Fibroblast of peridontal ligament (primary cell): ENCODE data around the gene CIAO1.

Source experiments
- DNase-seq: peaks from one replicate; pipeline ENCODE4 v3.0.0-alpha.2; 2010; ENCODE audit errors: extremely low read depth

Gene CIAO1

GRCh38 chr2:96274355-96275056, 8.5 kb downstream of the CIAO1 start:
- DNase-seq = no peak

DNA sequence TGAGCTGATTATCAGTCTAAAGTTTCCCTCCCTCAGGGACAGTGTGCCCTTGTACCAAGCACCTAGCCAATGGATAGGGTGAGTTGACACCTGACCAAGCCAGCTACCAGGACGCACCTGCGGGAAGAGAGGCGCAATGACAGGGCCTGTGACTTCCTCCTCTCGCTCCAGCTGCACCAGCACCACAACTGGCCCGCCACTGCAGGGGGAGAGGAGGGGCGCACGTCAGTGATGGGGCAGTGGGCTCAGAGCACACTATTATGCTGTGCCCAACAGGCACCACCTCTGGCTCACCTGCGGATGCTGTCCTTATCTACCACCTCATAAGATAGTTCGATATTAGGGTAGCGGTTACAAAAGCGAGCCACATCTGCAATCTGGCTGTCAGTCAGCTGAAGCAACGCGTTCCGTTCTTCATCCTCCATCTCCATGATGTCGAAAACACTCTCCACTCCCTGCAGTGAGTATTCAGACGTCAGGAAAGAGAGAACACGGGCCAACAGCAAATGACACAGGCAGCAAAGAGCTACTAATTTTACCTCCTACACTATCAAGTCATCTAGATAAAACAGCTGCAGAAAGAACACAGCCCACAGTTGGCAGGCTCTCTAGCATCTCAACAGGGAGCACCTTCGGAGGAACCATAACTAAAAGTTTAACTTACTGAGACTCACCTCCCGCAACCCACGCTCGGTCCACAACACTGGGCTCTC, 10.9 kb downstream of the CIAO1 start:
- no peak for DNase-seq

GRCh38 chr2:96287273-96287856, 21.3 kb downstream of the CIAO1 start:
- no peak for DNase-seq

GRCh38 chr2:96291751-96292150, 25.7 kb downstream of the CIAO1 start:
- DNase-seq = no peak

- DNase-seq = peak; percentile 7
Observed at GRCh38 chr2:96294271-96294670, 28.2 kb downstream of the CIAO1 start.

DNA sequence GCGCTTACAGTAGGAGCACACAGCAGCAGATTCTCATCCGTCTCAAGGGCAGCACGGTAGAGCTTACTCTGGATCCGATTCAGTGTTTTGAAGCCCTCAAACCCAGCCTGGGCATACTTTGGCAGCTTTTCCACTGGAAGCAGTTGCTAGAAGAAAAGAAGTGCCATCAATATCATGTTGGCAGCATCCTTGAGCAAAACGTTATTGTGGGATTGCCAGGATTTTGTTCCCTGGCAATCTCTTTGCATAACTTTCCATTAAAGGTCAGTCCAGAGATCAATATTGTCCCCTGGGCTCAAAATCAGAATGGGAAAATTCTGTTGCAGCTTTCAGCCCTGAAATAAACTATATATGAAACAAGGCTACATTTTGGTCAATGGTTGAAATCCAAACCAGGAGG, 30.9 kb downstream of the CIAO1 start:
- DNase-seq = no peak

DNA sequence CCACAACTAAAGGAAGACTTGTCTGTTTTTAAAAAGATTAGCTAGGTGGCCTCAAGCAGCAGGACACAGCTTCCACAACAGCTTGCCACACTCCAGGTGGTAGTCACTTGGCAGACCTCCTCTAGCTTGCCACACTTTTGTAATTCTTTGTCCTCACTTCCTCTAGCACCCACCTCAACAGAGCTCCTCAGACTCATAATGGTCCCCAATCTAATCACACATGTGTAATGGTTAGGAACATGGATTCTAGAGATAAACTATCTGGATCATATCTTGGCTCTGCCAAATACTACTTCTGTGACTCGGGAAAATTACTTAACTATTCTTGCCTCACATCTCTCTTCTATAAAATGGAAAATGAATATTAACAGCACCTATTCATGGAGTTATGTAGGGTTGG, 35.8 kb downstream of the CIAO1 start:
- DNase-seq = no peak

- DNase-seq = no peak
Observed at GRCh38 chr2:96304606-96305005, 38.6 kb downstream of the CIAO1 start.

DNA sequence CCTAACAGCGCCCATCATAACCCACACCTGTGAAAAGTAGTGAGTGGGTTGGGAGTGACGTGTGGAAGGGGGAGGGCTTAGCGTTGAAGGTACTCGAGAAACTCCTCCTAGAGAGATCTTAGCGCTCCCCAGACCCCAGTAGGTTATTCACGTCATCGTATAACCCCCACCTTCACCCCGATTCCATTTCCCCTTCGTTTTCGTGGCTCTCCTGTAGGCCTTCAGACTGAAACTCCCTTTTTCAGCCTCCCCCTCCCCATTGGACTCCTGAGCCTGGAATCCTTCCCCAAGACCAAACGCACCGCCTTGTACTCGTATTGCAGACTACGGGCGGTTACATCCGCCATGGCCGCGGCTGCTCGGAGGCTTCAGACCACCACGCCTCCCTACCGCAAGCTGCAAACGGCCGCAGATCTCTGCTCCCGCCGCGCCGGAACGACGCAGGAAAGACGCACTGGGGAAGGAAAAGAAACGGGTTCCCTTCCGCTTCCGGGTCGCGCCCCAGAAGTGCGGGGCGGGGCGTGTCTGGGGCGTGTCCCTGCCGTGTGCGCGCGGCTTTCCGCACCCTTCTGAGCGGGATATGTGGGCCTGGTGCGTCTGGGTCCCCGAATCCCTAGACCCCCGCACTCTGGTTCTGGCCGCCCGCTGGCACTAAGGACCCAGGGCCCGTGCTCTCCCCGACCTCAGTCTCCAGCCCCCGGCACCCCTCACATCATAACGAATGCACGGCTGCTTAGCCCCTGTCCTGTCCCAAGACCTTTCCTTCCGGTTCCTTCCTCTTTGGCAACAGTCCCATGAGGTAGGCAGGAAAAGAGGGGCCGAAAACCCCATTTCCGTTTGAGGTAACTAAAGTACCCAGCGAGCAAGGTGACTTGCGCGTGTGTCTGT, 39.3 kb downstream of the CIAO1 start, which contains the start of gene SNRNP200:
SNRNP200 (minus strand) TSS at position 456 of the 888 bp plus-strand sequence; CDS start at position 347, 109 bp downstream.
- DNase-seq = peak; percentile 70

- no peak for DNase-seq
Observed at GRCh38 chr2:96305979-96306308, 39.9 kb downstream of the CIAO1 start.

DNA sequence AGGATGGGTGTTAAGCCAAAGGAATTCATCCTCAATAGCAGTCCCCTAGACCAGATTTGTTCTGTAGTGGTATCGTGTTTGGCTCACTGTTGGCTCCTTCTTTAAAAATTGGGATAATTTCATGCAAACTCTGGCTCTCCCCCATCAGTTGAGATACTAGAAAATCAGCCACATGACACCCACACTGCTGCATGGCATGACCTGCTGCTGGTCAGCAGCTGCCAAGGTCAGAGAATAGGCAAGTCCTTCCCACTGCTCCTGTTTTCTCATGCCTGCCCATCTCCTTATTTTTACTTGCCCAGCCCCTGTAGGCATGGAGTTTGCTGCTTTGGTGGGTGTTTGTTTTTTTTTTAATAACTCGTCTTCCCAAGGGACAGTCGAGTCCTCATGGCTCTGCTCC, 40.3 kb downstream of the CIAO1 start:
- no peak for DNase-seq

GRCh38 chr2:96308248-96308647, 42.2 kb downstream of the CIAO1 start:
- no peak for DNase-seq

GRCh38 chr2:96315005-96315399, 49.0 kb downstream of the CIAO1 start:
- DNase-seq = no peak

DNA sequence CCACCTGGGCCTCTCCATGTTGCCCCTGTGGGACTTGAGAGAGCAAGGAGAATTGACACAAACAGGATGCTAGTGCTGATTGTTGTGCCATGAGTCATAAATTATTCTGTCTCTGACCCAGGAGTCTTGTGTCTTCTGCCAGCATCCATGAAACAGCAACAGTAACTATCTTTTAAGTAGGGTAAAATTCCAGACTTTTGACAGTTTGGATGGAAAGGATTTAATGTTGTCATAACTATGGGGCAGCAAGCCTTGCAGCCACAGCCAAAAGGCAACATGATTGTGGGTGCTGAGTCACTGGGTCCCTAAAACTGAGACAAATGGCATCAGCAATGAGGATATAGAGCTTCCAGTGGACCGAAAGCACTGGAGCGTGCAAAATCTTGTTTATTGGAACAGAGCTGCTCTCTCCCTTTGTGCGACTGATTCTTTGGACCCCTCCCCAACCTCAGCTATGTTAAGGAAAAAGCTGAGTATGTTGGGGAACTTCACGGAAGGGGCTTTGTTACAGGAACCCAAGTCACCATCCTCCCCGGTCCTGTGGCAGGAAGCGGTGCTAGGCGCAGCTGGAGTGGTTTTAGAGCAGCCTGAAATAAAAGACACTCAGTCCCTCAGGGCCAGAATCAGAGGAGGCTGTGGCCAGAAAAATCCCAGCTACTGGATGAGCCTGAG, 49.5 kb downstream of the CIAO1 start:
- DNase-seq = peak; percentile 70

DNA sequence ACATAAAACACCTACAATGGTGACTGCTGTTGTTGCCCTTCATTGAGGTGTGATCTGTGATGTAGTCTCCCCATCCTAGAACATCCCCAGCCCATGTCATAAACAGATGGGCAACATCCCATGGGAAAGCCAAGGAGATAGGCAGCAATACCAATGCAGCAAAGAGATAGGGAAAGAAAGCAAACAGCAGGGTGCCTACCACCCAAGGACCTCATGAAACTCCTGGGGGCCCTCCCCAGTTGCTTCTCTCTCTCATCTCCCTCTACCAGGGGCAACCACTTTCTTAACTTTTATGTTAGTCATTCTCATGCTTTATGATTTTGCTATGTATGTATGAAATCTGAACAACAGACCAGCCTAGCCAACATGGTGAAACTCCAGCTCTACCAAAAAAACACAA, 51.0 kb downstream of the CIAO1 start:
- no peak for DNase-seq

- DNase-seq = no peak
Observed at GRCh38 chr2:96317584-96317997, 51.6 kb downstream of the CIAO1 start.

DNA sequence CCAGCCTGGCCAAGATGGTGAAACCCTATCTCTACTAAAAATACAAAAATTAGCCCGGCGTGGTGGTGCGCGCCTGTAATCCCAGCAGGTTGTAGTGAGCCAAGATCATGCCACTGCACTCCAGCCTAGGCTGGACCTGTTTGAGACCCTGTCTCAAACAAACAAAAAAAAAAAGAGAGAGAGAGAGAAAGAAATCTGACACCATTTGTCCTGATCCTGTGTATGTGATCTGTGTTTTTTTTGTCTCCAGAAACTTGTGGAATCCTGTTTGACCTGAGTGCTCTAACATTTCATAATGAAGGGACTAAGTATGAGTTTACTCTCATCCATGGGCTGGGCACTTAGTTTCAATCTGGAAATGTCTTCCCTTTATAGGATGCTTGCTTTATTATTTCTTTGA, 52.7 kb downstream of the CIAO1 start:
- no peak for DNase-seq

DNA sequence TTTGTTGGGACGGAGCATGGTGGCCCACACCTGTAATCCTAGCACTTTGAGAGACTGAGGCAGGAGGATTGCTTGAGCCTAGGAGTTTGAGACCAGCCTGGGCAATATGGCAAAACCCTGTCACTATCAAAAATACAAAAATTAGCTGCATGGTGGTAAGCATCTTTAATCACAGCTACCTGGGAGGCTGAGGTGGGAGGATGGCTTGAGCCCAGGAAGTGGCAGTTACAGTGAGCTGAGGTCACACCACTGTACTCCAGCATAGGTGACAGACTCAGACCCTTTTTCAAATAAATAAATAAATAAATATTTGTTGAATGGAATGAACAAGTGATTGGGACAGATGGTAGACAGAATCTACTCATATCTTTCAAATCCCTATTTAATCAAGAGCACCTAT, 53.4 kb downstream of the CIAO1 start:
- no peak for DNase-seq

GRCh38 chr2:96320326-96320725, 54.3 kb downstream of the CIAO1 start:
- no peak for DNase-seq

DNA sequence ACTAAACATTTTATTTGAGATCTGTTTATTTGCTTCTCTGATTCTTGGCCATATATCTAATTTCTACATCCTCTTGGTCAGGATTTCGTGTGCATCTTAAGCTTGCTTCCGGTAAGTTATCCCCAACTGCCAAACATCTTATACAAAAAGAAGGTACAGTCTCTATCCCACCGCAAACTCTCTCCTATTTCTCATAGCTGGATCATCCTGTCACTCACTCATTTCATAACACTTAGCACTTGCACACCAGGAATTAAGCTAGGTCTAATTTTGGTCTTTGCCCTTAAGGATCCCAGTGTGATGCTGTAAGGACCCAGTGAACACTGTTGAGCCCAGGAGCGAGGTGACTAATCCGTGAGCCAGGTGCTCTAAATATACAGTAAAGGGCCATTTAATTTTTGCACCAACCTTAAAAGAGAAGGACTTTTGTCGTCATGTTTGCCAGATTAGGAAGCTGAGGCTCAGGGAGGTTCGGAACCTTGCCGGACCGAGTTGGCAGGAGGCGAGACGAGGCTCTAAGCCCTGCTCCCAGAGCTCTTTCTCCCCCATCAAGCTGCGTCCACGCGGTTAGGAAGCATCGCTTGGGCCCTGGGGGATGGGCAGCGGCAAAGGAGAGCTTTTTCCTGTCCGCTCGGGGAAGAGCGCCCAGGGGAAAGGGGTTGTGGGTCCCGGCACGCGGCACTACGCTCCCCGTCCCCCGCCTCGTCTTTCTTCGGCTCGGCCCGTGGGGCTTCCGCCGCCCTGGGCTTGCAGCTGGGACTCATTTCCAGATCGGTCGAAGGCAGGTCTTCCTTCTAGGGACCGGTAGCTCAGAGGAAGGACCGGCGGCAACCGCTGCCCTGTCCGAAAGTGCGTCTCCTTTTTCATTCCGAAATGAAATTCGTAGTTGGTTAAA, 55.0 kb downstream of the CIAO1 start:
- no peak for DNase-seq
